B cell (primary cell): ENCODE measurements around the gene ERBB2. TPM values are rescaled to one million over a fixed set of nuclear protein-coding genes. Genes with fewer than 3 reads are reported as not detected.

Source experiments
- ATAC-seq: fragments of 200-7000 bp; cut with Tn5 transposase; one replicate; pipeline ENCODE4 v1.10.0; 2021; ENCODE audit warnings: low read depth, mild to moderate bottlenecking, moderate number of reproducible peaks, moderate library complexity
- CTCF ChIA-PET: fragments of 350-600 bp; sonication (Branson Sonifier 250); formaldehyde crosslinking; loops from one replicate; lab custom pipeline; 2021; ENCODE audit warnings: antibody characterized with exemption, inconsistent platforms; lab: Charles Lee
- POLR2A ChIA-PET: fragments of 350-600 bp; sonication (Branson Sonifier 250); formaldehyde crosslinking; loops from one replicate; lab custom pipeline; 2021; ENCODE audit warnings: antibody characterized with exemption; lab: Charles Lee
- DNase-seq: peaks from one replicate; pipeline ENCODE4 v3.0.0; 2013
- H2AFZ ChIP-seq: 2 replicates; pipeline ENCODE4 v1.6.1; 2012; ENCODE audit warnings: mild to moderate bottlenecking, low read depth, low read length; ENCODE audit not compliant: insufficient read depth, poor library complexity, severe bottlenecking
- H3K27ac ChIP-seq, 2 donors: 1 replicate in 1 of 2; 2 replicates in 1 of 2; pipeline ENCODE4 v1.5.1; 2012 to 2013; ENCODE audit warnings: low read length in 2 of 2, mild to moderate bottlenecking in 2 of 2, moderate library complexity in 1 of 2
- H3K27me3 ChIP-seq, 4 experiments: fragments of 200-600 bp in 1 of 4; sonication (generic) in 1 of 4; replicated peaks in 1 of 4; 1 replicate in 2 of 4; 2 replicates in 2 of 4; pipeline versions ENCODE4 v1.6.1 to v1.7.0; 2013 to 2016; ENCODE audit warnings: low read length in 3 of 4, mild to moderate bottlenecking in 2 of 4, mixed read lengths in 1 of 4, moderate library complexity in 1 of 4; ENCODE audit not compliant: insufficient read depth in 4 of 4, control insufficient read depth in 3 of 4; ENCODE audit errors: control extremely low read depth in 1 of 4
- H3K36me3 ChIP-seq, 2 experiments: replicated peaks in 1 of 2; 1 replicate in 1 of 2; 2 replicates in 1 of 2; pipeline versions ENCODE4 v1.6.1 to v1.7.1; 2013; ENCODE audit warnings: low read length in 1 of 2; ENCODE audit not compliant: insufficient read depth in 2 of 2, control insufficient read depth in 1 of 2; ENCODE audit errors: control extremely low read depth in 1 of 2, extremely low read depth in 1 of 2
- H3K4me1 ChIP-seq, 2 donors: fragments of 200-600 bp in 1 of 2; sonication (generic) in 1 of 2; 1 replicate in 1 of 2; 2 replicates in 1 of 2; pipeline versions ENCODE4 v1.5.1 to v1.6.1; 2013 to 2017; ENCODE audit warnings: low read length in 2 of 2; ENCODE audit not compliant: control insufficient read depth in 2 of 2, insufficient read depth in 2 of 2
- H3K4me2 ChIP-seq: replicated peaks from 2 replicates; pipeline ENCODE3; 2012; ENCODE audit warnings: mild to moderate bottlenecking, low read depth, low read length; ENCODE audit not compliant: poor library complexity, severe bottlenecking
- H3K4me3 ChIP-seq, 5 experiments: fragments of 200-600 bp in 1 of 5; sonication (generic) in 1 of 5; 1 replicate in 3 of 5; 2 replicates in 2 of 5; pipeline versions ENCODE4 v1.5.1 to v1.7.0; 2011 to 2016; ENCODE audit warnings: low read length in 4 of 5, mild to moderate bottlenecking in 4 of 5, low read depth in 2 of 5, control low read depth in 1 of 5, moderate library complexity in 1 of 5; ENCODE audit not compliant: insufficient read depth in 1 of 5; ENCODE audit errors: control extremely low read depth in 1 of 5, extremely low read depth in 1 of 5
- H3K79me2 ChIP-seq: fragments of 200-600 bp; sonication (generic); one replicate; pipeline ENCODE4 v1.6.0; 2016; ENCODE audit warnings: low read length; ENCODE audit not compliant: control insufficient read depth, insufficient read depth
- H3K9ac ChIP-seq: fragments of 200-600 bp; sonication (generic); 2 replicates; pipeline ENCODE4 v1.6.1; 2017; ENCODE audit warnings: mild to moderate bottlenecking, low read length, moderate library complexity
- H3K9me3 ChIP-seq, 3 donors: one replicate each; pipeline versions ENCODE4 v1.6.1 to v1.7.1; 2013; ENCODE audit warnings: low read length in 2 of 3; ENCODE audit not compliant: control insufficient read depth in 2 of 3, insufficient read depth in 1 of 3; ENCODE audit errors: control extremely low read depth in 1 of 3
- H4K20me1 ChIP-seq: 2 replicates; pipeline ENCODE4 v1.6.0; 2012; ENCODE audit warnings: mild to moderate bottlenecking, low read length; ENCODE audit not compliant: insufficient read depth, control insufficient read depth, poor library complexity, severe bottlenecking
- H3K27ac Mint-ChIP-seq: one replicate; pipeline ENCODE4 v1.8.0; 2021; ENCODE audit warnings: mixed read lengths
- H3K27me3 Mint-ChIP-seq: one replicate; pipeline ENCODE4 v1.8.0; 2021; ENCODE audit warnings: mixed read lengths
- H3K4me1 Mint-ChIP-seq: one replicate; pipeline ENCODE4 v1.8.0; 2021; ENCODE audit warnings: mixed read lengths
- H3K4me3 Mint-ChIP-seq: one replicate; pipeline ENCODE4 v1.8.0; 2021; ENCODE audit warnings: mixed read lengths
- H3K9me3 Mint-ChIP-seq: one replicate; pipeline ENCODE4 v1.8.0; 2022; ENCODE audit warnings: mixed read lengths; ENCODE audit not compliant: insufficient read depth
- EZH2 ChIP-seq: IDR thresholded peaks from 2 replicates; pipeline ENCODE4 v1.6.1; 2012; ENCODE audit warnings: borderline replicate concordance, low read depth, mild to moderate bottlenecking, moderate library complexity, low read length; ENCODE audit not compliant: insufficient read depth, poor library complexity, severe bottlenecking
- WGBS: methylation state at CpG from one replicate; pipeline ENCODE4 v1.1.5; 2013; ENCODE audit warnings: missing lambda C conversion rate; ENCODE audit not compliant: insufficient coverage; 5-methylcytosine and 5-hydroxymethylcytosine counted together
- intact Hi-C: fragments of 100-400 bp; cut with micrococcal nuclease; formaldehyde crosslinking; loops from one replicate; pipeline ENCODE4 v1.10.0; 2022
- polyA plus RNA-seq: library from polyadenylated mRNA; depleted of rRNA; stranded (reverse); fragments of >200 nt; gene quantifications from 2 replicates; pipeline ENCODE4 v1.2.3, GENCODE V29; 2012
- total RNA-seq, 2 donors: library from RNA; stranded (reverse); fragments of 120-200 nt in 1 of 2; gene quantifications; 1 replicate in 1 of 2; 2 replicates in 1 of 2; pipeline versions ENCODE4 v1.2.3 to v1.2.4, GENCODE V29; 2013 to 2022
- TF ChIP-seq, protein P1 (sequence below): fragments of 200-600 bp; IDR thresholded peaks from one replicate; pipeline ENCODE4 v1.8.0; 2022; ENCODE audit warnings: antibody characterized with exemption, mild to moderate bottlenecking

The ERBB2 gene
- total and polyA plus RNA-seq, 2 donors (not counting 1 experiment from before 2014, with no cell fraction given): 3.2 to 8.4 TPM

DNA sequence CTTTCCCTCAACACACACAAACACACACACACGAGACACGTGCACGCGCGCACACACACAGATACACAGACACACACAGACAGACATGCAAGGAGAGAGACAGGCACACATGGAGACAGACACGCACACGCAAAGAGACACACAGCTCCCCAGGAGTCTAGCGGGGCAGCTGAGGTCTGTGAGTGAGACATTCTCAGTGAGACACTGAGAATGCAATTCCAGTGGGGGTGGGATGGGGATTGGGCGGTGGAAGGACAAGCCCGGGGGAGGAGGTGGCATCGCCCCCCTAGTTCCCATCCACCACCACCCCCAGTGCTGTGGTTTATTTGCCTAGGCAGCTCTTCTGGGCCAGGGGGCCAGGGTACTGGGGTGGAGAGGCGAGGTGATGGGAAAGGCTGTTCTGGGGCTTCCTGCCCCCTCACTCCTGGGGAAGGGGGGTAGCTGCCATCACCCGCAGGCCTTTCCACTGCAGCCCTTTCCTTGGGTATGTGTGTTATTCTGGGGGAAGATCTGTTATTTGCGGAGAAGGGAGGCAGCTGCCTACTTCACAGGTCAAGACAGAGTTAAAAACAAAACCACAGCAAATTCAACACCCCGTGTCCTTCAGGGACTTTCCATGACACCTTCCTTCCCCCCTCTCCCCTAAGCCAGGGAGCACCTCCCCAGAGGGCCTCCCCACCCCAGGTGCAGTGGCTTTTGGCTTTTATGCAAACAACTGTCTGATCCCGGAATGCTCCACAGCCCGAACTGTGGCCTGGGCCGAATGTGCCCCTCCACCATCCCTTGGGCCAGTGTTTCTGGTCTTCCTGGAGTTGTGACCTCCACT, 55.9 kb downstream of the ERBB2 start:
- peaks cover 2% of the 10 kb centered on the region for H3K9me3 Mint-ChIP-seq
- H3K4me1 Mint-ChIP-seq: peaks cover 72% of the 10 kb centered on the region
- TF ChIP-seq, protein P1, sequence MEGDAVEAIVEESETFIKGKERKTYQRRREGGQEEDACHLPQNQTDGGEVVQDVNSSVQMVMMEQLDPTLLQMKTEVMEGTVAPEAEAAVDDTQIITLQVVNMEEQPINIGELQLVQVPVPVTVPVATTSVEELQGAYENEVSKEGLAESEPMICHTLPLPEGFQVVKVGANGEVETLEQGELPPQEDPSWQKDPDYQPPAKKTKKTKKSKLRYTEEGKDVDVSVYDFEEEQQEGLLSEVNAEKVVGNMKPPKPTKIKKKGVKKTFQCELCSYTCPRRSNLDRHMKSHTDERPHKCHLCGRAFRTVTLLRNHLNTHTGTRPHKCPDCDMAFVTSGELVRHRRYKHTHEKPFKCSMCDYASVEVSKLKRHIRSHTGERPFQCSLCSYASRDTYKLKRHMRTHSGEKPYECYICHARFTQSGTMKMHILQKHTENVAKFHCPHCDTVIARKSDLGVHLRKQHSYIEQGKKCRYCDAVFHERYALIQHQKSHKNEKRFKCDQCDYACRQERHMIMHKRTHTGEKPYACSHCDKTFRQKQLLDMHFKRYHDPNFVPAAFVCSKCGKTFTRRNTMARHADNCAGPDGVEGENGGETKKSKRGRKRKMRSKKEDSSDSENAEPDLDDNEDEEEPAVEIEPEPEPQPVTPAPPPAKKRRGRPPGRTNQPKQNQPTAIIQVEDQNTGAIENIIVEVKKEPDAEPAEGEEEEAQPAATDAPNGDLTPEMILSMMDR: no peak
- no peak for TF ChIP-seq EZH2
- H2AFZ ChIP-seq: peak overlapping the region; percentile 52
- H3K4me1 ChIP-seq: peaks cover 65 to 73% of the 10 kb centered on the region in 2 donors
- peak; percentile 28 for ATAC-seq
- POLR2A ChIA-PET: interaction anchor here (0.5 to 3.1 kb wide), 31 partner anchors 9 to 511 kb away, joined by 3 to 58 read pairs (median 5); partner anchors contain the start of genes IKZF3, MIEN1, PGAP3 and PSMD3
- peaks cover 0 to 5% (median 0%) of the 10 kb centered on the region in 3 donors for H3K9me3 ChIP-seq
- H3K27me3 Mint-ChIP-seq: no peaks in the 10 kb centered on the region
- peaks cover 0 to 4% of the 10 kb centered on the region in 2 experiments for H3K36me3 ChIP-seq
- H3K9ac ChIP-seq: peak overlapping the region; percentile 70
- H3K27me3 ChIP-seq: no peaks in the 10 kb centered on the region
- H3K4me3 Mint-ChIP-seq: peak overlapping the region; percentile 84
- CTCF ChIA-PET: interaction anchor here (0.7 to 3.6 kb wide), 23 partner anchors 9 to 200 kb away, joined by 3 to 32 read pairs (median 5); partner anchors contain the start of genes IKZF3, MIEN1 and PGAP3
- peak overlapping the region; percentile 97 for H3K27ac Mint-ChIP-seq
- WGBS: 3% methylated on average over 8 of the region's 18 CpGs
- peak overlapping the region in 4 of 5 experiments; percentile 45 to 63 (median 54) for H3K4me3 ChIP-seq
- peak; percentile 93 for DNase-seq
- peak overlapping the region; percentile 100 for H3K27ac ChIP-seq
- no peaks in the 10 kb centered on the region for H4K20me1 ChIP-seq
- peaks cover 27% of the 10 kb centered on the region for H3K79me2 ChIP-seq
- intact Hi-C loops: loop anchor here (1.0 to 10.0 kb wide), 5 partner anchors 15 to 169 kb away; partner anchors contain the start of genes LRRC3C and ORMDL3
- peak overlapping the region; percentile 89 for H3K4me2 ChIP-seq
